HepG2 (cell line): ENCODE results near the gene CCL16. TPM values are rescaled to one million over a fixed set of nuclear protein-coding genes. Genes with fewer than 3 reads are reported as not detected.

ENCODE experiments used
- ETS1 ChIP-seq: sonication (generic); formaldehyde crosslinking; IDR thresholded peaks from 2 replicates; pipeline ENCODE4 v1.4.0; 2020; ENCODE audit warnings: missing genetic modification reagents
- FOXP1 ChIP-seq, 2 experiments: fragments of 450-650 bp in 1 of 2; IDR thresholded peaks; 2 replicates each; pipeline ENCODE4 v1.6.1; 2017 to 2018; ENCODE audit warnings: antibody characterized with exemption in 1 of 2
- GABPB1 ChIP-seq: IDR thresholded peaks from 2 replicates; pipeline ENCODE4 v1.6.1; 2016; ENCODE audit warnings: mild to moderate bottlenecking, missing genetic modification reagents, moderate library complexity, missing compliant biosample characterization
- HIC2 ChIP-seq: sonication (generic); formaldehyde crosslinking; IDR thresholded peaks from 2 replicates; pipeline ENCODE4 v1.9.0; 2022; ENCODE audit warnings: low read depth, missing genetic modification reagents
- KAT8 ChIP-seq: IDR thresholded peaks from 2 replicates; pipeline ENCODE4 v1.6.1; 2016; ENCODE audit warnings: missing genetic modification reagents, missing compliant biosample characterization
- KLF16 ChIP-seq, 2 experiments: sonication (generic) in 1 of 2; formaldehyde crosslinking in 1 of 2; IDR thresholded peaks; 2 replicates each; pipeline versions ENCODE4 v1.6.1 to v1.8.0; 2016 to 2023; ENCODE audit warnings: missing genetic modification reagents in 2 of 2, missing compliant biosample characterization in 1 of 2
- PAX8 ChIP-seq: sonication (generic); formaldehyde crosslinking; IDR thresholded peaks from 2 replicates; pipeline ENCODE4 v1.8.0; 2022; ENCODE audit warnings: mild to moderate bottlenecking, missing genetic modification reagents, borderline replicate concordance
- ZNF142 ChIP-seq: sonication (generic); formaldehyde crosslinking; IDR thresholded peaks from 2 replicates; pipeline ENCODE4 v1.4.0; 2020; ENCODE audit warnings: missing genetic modification reagents
- ZNF609 ChIP-seq: sonication (generic); formaldehyde crosslinking; IDR thresholded peaks from 2 replicates; pipeline ENCODE4 v1.4.0; 2020; ENCODE audit warnings: mild to moderate bottlenecking, missing genetic modification reagents, borderline replicate concordance
- ZNF770 ChIP-seq: sonication (generic); formaldehyde crosslinking; IDR thresholded peaks from 2 replicates; pipeline ENCODE4 v1.5.0; 2020; ENCODE audit warnings: mild to moderate bottlenecking, missing genetic modification reagents
- ZSCAN22 ChIP-seq: sonication (generic); formaldehyde crosslinking; IDR thresholded peaks from 2 replicates; pipeline ENCODE4 v1.4.0; 2020; ENCODE audit warnings: mild to moderate bottlenecking, missing genetic modification reagents
- polyA plus RNA-seq, 8 experiments: library from polyadenylated mRNA; depleted of rRNA in 3 of 8; stranded (reverse) in 7 of 8; unstranded in 1 of 8; fragments of >200 nt; fragmentation: Illumina TruSeq in 4 of 8; extraction: Trizol in 4 of 8; gene quantifications; 2 replicates each; pipeline versions ENCODE4 v1.2.1 to v1.2.3, GENCODE V29; 2011 to 2016; ENCODE audit warnings: low read depth in 4 of 8, missing spikeins in 1 of 8, mixed read lengths in 1 of 8; ENCODE audit not compliant: insufficient read depth in 1 of 8
- total RNA-seq, 5 experiments: library from RNA; depleted of rRNA; stranded (reverse); fragments of >200 nt; fragmentation: Illumina TruSeq; extraction: Trizol; gene quantifications; 2 replicates each; pipeline ENCODE4 v1.2.3, GENCODE V29; 2016; ENCODE audit warnings: low read depth in 1 of 5

The CCL16 gene
- total and polyA plus RNA-seq, 2 of the 13 experiments (the other 11 are each of a cell fraction or from before 2014, with no cell fraction given) = 2.0 to 14.7 TPM

GRCh38 chr17:36001862-36002603 is 20.7 kb upstream of the CCL16 start (continued):
- 0 out of 2 replicates have a peak, but pooled peaks have one; percentile 30 for TF ChIP-seq ZSCAN22 (CRISPR knock-in tag)
- TF ChIP-seq FOXP1 (IDR thresholded peaks at IDR 0.05) = no peak
- 0 out of 2 replicates have a peak, but pooled peaks have one; percentile 21 for TF ChIP-seq FOXP1 (CRISPR knock-in tag; IDR thresholded peaks at IDR 0.05)
- TF ChIP-seq ZNF770 = no peak
- no peak for TF ChIP-seq ZNF609 (CRISPR knock-in tag)
- no peak for TF ChIP-seq ZNF142 (CRISPR knock-in tag)
- no peak for TF ChIP-seq ETS1 (CRISPR knock-in tag)
- TF ChIP-seq KLF16 (CRISPR knock-in tag; IDR thresholded peaks at IDR 0.05) = 0 out of 4 replicates have a peak, but pooled peaks of 1 of the 2 experiments have one; percentile 20
- 0 out of 2 replicates have a peak, but pooled peaks have one; percentile 25 for TF ChIP-seq PAX8 (CRISPR knock-in tag)
- TF ChIP-seq HIC2 (CRISPR knock-in tag) = no peak
- no peak for TF ChIP-seq GABPB1 (CRISPR knock-in tag)
- TF ChIP-seq KAT8 (CRISPR knock-in tag) = peak; percentile 75
